SK-N-SH treated with all-trans-retinoic acid at 6 μM for 48 hours (cell line): ENCODE measurements around the gene ROM1.

Experiments used
- ARNTL ChIP-seq: fragments of 450-650 bp; formaldehyde crosslinking; IDR thresholded peaks from 2 replicates; pipeline ENCODE4 v1.5.0; 2020; ENCODE audit warnings: low read depth, mild to moderate bottlenecking, moderate library complexity, borderline replicate concordance
- CREB5 ChIP-seq: fragments of 250-450 bp; sonication (Bioruptor Pico); IDR thresholded peaks from 2 replicates; pipeline ENCODE4 v1.5.1; 2020; ENCODE audit warnings: low read depth, mild to moderate bottlenecking, moderate library complexity
- CSDC2 ChIP-seq: fragments of 250-450 bp; sonication (Bioruptor Pico); IDR thresholded peaks from 2 replicates; pipeline ENCODE4 v1.5.0; 2020; ENCODE audit warnings: mild to moderate bottlenecking, moderate library complexity
- ESRRG ChIP-seq: fragments of 250-450 bp; sonication (Bioruptor Pico); IDR thresholded peaks from 2 replicates; pipeline ENCODE4 v1.6.1; 2021; ENCODE audit warnings: mild to moderate bottlenecking
- PPARA ChIP-seq: fragments of 250-450 bp; sonication (Bioruptor Pico); IDR thresholded peaks from 2 replicates; pipeline ENCODE4 v1.5.0; 2020; ENCODE audit warnings: mild to moderate bottlenecking, borderline replicate concordance
- RARB ChIP-seq: fragments of 250-450 bp; sonication (Bioruptor Pico); IDR thresholded peaks from 2 replicates; pipeline ENCODE4 v1.8.0; 2021; ENCODE audit warnings: mild to moderate bottlenecking, moderate library complexity
- ZFP30 ChIP-seq: fragments of 450-650 bp; formaldehyde crosslinking; IDR thresholded peaks from 2 replicates; pipeline ENCODE4 v1.5.0; 2022; ENCODE audit warnings: mild to moderate bottlenecking, moderate library complexity
- ZNF70 ChIP-seq: fragments of 450-650 bp; formaldehyde crosslinking; IDR thresholded peaks from 2 replicates; pipeline ENCODE4 v1.5.0; 2020; ENCODE audit warnings: mild to moderate bottlenecking, moderate library complexity

- TF ChIP-seq CREB5 (CRISPR knock-in tag) (no peak), ZFP30 (CRISPR knock-in tag) (no peak), ZNF70 (CRISPR knock-in tag) (no peak), CSDC2 (CRISPR knock-in tag) (no peak), ESRRG (no peak), ARNTL (CRISPR knock-in tag) (no peak), PPARA (CRISPR knock-in tag) (no peak), RARB (CRISPR knock-in tag) (no peak)
These were observed 14.7 kb downstream of the ROM1 start for GRCh38 chr11:62627713-62628112.
